GM18858 (cell line): ENCODE results near the gene CCDC81.

ENCODE experiments used
- ATAC-seq: cut with Tn5 transposase; IDR thresholded peaks from one replicate; pipeline ENCODE4 v1.9.1; 2021; ENCODE audit not compliant: unreplicated experiment

Gene CCDC81

DNA sequence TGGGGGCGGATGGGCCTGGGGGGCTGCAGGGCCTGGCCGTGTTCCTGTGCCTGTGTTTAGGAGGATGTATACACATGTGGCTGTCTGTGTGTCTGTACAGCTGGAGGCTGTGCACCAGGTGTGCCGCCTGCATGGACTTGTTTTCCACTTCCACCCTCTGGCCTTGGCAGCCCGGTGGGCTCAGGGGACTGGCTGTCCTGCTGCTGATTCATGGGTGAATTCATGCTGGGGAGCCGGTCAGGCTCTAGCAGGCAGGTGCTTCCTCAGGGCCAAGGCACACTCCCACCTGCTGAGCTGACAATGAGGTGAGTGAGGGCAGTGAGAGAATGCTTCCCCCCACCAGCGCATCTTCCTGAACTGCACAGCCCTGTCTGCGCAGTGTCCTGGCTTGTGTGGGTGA is 88.4 kb downstream of the CCDC81 start:
- no peak for ATAC-seq

DNA sequence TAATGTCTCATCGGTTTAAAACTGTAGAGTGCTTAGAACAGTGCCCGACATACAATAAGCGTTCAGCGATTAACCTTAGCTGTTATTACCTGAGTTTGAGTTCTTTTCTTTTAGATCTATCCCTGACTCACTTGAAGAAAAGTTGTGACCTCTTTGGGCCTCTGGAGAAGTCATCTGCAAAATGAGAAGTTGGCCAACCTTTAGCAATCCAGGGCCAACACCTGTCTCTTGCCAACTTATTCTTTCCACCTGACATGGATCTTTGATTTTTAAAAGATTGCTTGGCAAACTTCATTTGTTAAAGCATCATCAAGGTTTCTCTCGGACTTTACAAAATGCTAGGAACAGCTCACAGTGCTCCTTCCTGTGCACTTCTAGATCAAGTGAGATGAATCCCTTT is 89.3 kb downstream of the CCDC81 start:
- ATAC-seq: no peak

- no peak for ATAC-seq
These were observed 90.0 kb downstream of the CCDC81 start for GRCh38 chr11:86464509-86465221.

DNA sequence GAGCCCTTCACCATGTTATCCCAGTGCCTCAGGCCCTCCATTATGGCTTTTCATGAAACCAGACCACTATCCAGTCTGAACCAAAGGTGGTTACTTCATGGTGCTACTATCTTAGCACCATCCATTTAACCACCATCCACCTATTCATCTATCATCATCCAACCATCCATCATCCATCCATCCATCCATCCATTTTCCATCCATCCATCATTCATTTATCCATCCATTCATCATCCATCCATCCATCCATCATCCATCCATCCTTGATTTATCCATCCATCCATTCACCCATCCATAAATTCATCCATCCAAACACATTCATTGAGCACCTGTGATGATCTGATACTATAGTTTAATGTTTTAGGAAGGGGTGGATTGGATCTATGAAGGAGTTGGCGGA is 93.5 kb downstream of the CCDC81 start:
- no peak for ATAC-seq

DNA sequence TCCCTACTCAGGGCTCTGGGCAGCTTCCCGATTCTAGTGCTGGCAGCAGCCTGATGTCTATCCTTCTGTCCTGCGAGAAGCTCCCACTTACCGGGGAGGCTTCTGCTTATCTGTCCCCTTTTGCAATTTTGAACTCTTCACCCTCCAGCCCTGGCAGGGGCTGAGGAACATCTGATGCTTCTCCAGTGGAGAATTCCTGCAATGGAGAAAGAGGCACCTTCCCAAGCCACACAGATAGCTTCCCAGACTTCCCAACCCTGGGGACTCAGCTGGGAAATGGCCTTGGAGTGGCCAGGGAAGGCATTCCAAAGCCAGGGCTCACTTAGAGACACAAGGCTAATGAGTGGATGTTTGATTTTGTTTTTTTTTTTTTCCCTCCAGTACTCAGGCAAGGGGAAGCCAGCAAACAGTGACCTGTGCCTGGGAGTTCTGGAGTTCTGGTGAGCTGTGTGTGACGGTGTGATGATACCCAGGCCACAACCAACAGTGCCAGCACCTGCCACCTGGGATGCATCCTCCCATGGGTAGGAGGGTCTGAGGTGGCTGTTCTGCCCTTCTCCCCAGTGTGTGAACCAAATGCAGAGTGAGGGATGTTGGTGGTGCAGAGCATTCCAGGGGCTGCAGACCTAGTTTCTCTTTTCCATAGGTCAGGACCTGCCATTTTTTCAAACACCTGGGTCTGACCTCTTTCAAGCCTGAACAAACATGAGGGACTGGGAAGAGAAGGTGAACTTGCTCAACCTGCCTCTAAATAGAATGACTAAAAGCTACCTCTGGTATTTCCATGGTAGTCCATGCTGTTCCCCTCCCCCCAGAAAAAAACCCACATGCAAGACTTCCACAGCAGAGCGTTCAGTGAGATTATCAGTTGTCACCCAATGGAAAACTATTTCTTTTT is 95.1 kb downstream of the CCDC81 start:
- ATAC-seq: no peak
